ENCODE measurements around the gene CCL4L2. TPM values are rescaled to one million over a fixed set of nuclear protein-coding genes. Genes with fewer than 3 reads are reported as not detected.
"Not testable (repeated sequence)": the region's sequence is repeated elsewhere in the genome, so short reads cannot be mapped to it uniquely, and the experiment has no call there.

CCL4L2 gene
- total RNA-seq = 1 to 10 TPM in 1 of 4 donors, not detected in 3; 1.5 TPM

DNA sequence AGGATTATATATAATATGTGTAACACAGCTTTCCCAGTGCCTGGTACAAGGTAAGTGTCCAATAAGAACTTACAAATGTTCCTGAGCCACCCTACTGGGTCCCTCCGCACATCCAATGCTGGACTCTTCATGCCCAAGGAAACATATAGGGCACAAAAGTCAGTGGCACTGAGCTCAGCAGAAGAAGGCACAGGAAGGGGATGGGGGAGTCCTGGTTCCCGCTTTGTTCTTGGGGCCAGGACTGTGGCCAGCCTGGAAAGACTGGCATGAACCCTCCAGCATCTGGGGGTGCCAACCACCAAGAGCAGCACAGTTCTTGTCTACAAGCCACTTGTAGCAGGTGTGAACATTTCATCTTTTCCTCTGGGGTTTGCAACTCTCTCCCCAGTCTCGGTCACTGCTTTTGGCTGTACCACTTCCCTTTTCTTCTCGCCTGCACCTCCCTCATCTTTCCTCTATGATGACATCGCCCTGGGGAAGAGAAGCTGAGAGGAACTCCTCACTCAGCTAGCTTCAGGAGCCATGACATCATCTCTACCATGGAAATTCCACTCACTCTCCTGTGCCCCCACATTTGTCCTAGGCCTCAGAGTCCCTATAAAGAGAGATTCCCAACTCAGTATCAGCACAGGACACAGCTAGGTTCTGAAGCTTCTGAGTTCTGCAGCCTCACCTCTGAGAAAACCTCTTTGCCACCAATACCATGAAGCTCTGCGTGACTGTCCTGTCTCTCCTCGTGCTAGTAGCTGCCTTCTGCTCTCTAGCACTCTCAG lies at the start of gene CCL4L2:
CCL4L2 (plus strand) TSS at position 625 of the 773 bp plus-strand sequence.
- not testable (repeated sequence) for H3K27me3 ChIP-seq; H3K36me3 ChIP-seq; H3K27ac ChIP-seq; H3K4me3 ChIP-seq; H3K9me3 ChIP-seq; DNase-seq (ENCODE audit: low spot score in 2 of 2); H3K4me1 ChIP-seq
- WGBS, 2 donors = 66 to 68% methylated on average over 7 of the region's 7 CpGs

DNA sequence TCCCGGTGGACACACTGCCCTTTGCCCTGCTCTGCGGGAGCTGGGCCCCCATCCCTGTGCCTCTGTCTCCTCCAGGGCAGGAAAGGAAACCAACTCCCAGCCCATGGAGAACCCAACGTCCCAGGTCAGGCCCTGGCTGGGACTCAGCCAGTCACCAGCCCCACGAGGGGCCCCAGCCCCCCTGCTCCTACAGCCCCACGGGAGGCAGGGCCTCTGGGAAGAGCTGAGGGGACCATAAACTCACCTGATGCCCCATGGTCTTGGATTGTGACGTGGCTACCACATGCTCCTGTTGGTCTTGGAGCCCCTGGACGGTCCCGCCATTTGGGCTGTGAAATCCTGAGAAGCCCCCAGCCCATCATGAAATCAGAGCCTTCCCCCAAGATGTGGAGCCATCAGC lies 42.0 kb upstream of the CCL4L2 start:
- not testable (repeated sequence) for H3K4me1 ChIP-seq; H3K4me3 ChIP-seq; H3K9me3 ChIP-seq; DNase-seq (ENCODE audit: low spot score in 2 of 2); H3K36me3 ChIP-seq; H3K27me3 ChIP-seq; H3K27ac ChIP-seq
- no CpG with 5 or more reads among the region's 8 CpGs for WGBS, 2 donors

DNA sequence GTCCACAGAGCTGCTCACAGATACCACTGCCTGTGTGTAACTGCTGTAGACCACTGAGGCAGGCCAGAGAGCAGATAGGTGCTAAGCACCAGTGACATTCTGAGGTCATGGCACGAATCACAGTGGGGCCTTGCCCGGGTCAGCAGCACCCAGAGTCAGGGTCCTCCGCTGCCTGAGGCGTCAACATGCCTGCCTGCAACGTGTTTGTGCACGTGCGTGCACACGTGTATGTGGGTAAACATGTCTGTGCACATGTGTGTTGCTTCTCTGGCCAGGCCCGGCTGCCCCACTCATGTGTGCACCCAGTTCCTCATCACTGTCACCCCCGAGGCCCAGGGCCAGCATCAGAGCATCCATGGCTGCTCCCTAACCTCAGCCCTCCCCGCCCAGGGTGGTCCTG lies 34.3 kb upstream of the CCL4L2 start, which contains the start of gene TBC1D3B:
TBC1D3B (minus strand) TSS at position 101 of the 400 bp plus-strand sequence. CDS start 1,586 bp downstream, outside the sequence.
- not testable (repeated sequence) for H3K27me3 ChIP-seq; H3K9me3 ChIP-seq; H3K27ac ChIP-seq; H3K36me3 ChIP-seq; H3K4me3 ChIP-seq; DNase-seq (ENCODE audit: low spot score in 2 of 2); H3K4me1 ChIP-seq
- no CpG with 5 or more reads among the region's 11 CpGs for WGBS, 2 donors

DNA sequence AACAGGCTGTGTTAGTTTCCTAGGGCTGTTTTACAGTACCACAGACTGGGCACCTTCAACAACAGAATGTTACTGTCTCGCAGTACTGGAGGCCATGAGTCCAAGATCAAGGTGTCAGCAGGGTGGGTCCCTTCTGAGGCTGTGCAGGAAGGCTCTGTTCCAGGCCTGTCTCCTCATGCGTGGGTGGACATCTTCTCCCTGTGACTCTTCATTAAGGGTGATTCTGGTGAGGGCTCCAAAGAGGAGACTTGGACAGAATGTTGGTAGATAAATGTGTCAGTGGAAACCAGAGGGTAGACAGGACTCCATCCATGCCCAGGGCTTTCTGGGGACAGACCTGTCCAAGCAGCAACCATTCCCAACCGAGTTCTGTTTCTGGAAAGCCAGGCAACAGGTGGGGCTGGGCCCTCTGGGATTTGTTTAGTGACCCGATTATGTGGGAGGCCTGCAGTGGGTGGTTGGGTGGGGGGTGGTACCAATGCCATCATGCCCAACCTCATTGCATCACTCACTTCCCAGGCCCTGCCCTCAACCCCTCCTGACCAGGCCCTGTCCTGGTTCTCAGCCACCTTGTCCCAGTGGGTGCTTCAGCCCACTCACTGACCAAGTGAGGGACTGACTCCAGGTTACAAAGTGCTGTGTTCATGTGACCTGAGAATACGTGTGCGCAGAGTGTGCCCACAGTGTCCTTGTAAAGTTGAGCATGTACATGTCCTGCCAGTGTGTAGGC lies 29.3 kb upstream of the CCL4L2 start:
- H3K4me3 ChIP-seq; DNase-seq (ENCODE audit: low spot score in 2 of 2); H3K36me3 ChIP-seq; H3K9me3 ChIP-seq; H3K27ac ChIP-seq: not testable (repeated sequence)
- H3K27me3 ChIP-seq = peaks cover 0 to 30% of the 10 kb centered on the region in 2 donors
- WGBS, 2 donors = 79 to 93% methylated on average over 6 of the region's 6 CpGs
- H3K4me1 ChIP-seq = peaks cover 0 to 15% (median 5%) of the 10 kb centered on the region in 4 donors

DNA sequence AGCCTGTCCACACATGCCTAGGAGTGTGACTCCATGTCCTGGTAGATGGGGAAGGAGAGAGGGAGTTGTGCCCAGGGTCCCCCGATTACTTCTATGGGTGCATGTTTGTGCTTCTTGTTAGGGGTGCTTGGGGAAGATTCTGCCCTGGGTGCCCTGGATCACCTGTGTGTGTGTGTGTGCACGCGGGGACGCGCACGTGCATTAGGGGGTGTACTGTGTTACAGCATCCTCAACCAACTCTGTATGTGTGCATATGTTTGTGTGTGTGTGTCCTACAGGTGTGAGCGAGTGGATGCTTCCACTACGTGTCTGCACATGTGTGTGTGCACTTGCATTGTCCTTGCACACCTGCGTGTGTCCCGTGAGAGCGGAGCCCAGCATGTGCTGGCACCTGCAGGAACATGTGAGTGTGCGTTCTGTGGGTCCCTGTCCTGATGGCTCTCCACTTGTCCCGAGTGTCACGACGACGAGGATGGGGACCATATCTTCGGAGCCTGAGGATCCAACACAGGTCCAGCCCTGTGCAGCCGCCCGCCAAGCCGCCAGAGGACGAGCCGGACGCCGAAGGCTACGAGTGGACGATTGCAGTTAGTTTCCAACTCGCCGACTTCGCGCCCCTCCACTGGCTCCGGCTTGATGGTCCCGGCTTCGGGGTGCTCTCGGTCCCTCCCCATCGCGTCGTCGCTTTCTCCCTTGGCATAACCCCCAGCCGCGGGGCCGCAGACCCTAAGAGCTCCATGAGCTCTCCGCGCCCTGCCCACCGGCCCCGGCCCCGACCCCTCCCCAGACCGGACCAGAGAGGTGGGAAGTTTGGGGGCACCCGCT lies 28.5 kb upstream of the CCL4L2 start:
- TF ChIP-seq POLR2A (IDR thresholded peaks at IDR 0.05) (no peak), EP300 (IDR thresholded peaks at IDR 0.05) (no peak)
- TF ChIP-seq, protein P1, sequence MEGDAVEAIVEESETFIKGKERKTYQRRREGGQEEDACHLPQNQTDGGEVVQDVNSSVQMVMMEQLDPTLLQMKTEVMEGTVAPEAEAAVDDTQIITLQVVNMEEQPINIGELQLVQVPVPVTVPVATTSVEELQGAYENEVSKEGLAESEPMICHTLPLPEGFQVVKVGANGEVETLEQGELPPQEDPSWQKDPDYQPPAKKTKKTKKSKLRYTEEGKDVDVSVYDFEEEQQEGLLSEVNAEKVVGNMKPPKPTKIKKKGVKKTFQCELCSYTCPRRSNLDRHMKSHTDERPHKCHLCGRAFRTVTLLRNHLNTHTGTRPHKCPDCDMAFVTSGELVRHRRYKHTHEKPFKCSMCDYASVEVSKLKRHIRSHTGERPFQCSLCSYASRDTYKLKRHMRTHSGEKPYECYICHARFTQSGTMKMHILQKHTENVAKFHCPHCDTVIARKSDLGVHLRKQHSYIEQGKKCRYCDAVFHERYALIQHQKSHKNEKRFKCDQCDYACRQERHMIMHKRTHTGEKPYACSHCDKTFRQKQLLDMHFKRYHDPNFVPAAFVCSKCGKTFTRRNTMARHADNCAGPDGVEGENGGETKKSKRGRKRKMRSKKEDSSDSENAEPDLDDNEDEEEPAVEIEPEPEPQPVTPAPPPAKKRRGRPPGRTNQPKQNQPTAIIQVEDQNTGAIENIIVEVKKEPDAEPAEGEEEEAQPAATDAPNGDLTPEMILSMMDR (IDR thresholded peaks at IDR 0.05) = no peak
- H3K36me3 ChIP-seq = no peaks in the 10 kb centered on the region
- DNase-seq (ENCODE audit: low spot score in 2 of 2) = no peak
- H3K27me3 ChIP-seq = peaks cover 0 to 30% of the 10 kb centered on the region in 2 donors
- no peaks in the 10 kb centered on the region for H3K9me3 ChIP-seq
- peak overlapping the region; percentile 32 to 55 (median 41) for H3K4me3 ChIP-seq
- peak overlapping the region in 2 of 4 donors; percentile 21 to 51 for H3K27ac ChIP-seq
- 29 to 37% methylated on average over 30 to 38 of the region's 48 CpGs for WGBS, 2 donors
- peaks cover 0 to 15% (median 5%) of the 10 kb centered on the region in 4 donors for H3K4me1 ChIP-seq

DNA sequence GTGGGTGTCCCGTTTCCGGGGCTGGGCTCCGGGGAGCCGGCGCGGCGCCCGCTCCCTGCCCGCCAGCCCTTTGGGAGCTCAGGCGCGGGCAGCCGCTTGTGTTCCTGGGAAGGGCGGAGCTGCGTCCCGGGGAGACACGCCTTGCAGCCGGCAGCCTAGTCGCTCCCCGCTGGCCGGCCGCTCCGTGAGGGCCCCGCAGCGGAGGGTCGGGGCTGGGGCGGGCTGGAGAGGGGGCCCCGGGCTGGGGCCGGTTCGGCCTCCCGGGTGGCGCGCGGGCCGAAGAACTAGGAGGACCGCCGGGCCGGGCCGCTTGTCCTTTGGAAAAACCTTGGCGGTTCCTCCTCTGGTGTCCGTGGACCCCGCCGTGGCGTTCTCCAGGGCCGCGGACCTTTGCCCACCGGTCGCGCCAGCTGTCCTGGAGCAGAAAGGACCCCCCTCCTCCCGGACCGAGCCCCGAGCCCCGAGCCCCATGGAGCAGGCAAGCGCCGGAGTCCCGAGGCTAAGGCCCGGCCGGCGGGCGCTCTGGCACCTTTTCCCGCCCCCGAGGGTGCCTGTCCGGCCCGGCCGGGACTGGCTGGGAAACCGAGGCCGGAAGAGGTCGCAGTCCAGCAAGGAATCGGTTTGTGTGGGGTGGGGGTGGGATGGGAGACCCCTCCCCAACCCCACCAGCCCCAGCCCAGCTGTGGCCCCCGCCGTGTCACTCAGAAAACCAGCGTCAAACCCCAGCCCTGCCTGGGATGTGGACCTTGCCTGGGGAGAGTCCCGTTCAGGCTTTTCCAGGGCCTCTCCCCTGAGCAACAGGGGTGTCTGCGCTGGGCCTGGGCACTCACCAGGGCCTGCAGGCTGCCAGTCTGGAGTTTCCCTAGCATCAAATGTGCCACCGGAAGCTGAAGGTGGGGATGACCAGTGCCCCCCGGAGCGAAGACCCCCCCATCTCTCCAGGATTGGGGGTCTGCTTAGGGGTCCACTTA lies 27.6 kb upstream of the CCL4L2 start:
- Histone ChIP-seq H3K27ac (peak overlapping the region in 2 of 4 donors; percentile 21 to 51), H3K36me3 (no peaks in the 10 kb centered on the region), H3K27me3 (peaks cover 0 to 30% of the 10 kb centered on the region in 2 donors), H3K4me1 (peaks cover 0 to 15% (median 5%) of the 10 kb centered on the region in 4 donors), H3K4me3 (peak overlapping the region; percentile 32 to 55 (median 41)), H3K9me3 (no peaks in the 10 kb centered on the region)
- TF ChIP-seq POLR2A (IDR thresholded peaks at IDR 0.05) = peak in 1 of 2 donors; percentile 30
- TF ChIP-seq, protein P1 (IDR thresholded peaks at IDR 0.05) = no peak
- TF ChIP-seq EP300 (IDR thresholded peaks at IDR 0.05) = no peak
- 5 to 8% methylated on average over 32 to 35 of the region's 76 CpGs for WGBS, 2 donors
- no peak for DNase-seq (ENCODE audit: low spot score in 2 of 2)
